GM04504 (cell line): ENCODE measurements around the gene ZNF761.
"Not testable (repeated sequence)": the region's sequence is repeated elsewhere in the genome, so short reads cannot be mapped to it uniquely, and the experiment has no call there.

Experiments
- DNase-seq: peaks from one replicate; pipeline ENCODE4 v3.0.0-alpha.2; 2012; ENCODE audit warnings: low read depth

The ZNF761 gene

GRCh38 chr19:53431399-53432087, at the start of gene ZNF761:
Gene ZNF761 (plus strand): TSS chr19:53431984. CDS start chr19:53447269, 15,285 bp downstream.
- peak; percentile 69 for DNase-seq

GRCh38 chr19:53388168-53388567, 43.6 kb upstream of the ZNF761 start:
- DNase-seq = no peak

GRCh38 chr19:53388904-53389303, 42.9 kb upstream of the ZNF761 start:
- DNase-seq = no peak

GRCh38 chr19:53389571-53389970, 42.2 kb upstream of the ZNF761 start:
- no peak for DNase-seq

- DNase-seq = no peak
These were observed 41.8 kb upstream of the ZNF761 start for GRCh38 chr19:53389978-53390377.

GRCh38 chr19:53394522-53394973, 37.2 kb upstream of the ZNF761 start:
- DNase-seq = peak; percentile 33

GRCh38 chr19:53394974-53395839, 36.6 kb upstream of the ZNF761 start, which contains the start of gene ZNF765:
Gene ZNF765 (plus strand): TSS chr19:53395149. CDS start chr19:53398016, 2,867 bp downstream.
- DNase-seq = peak; percentile 79

- not testable (repeated sequence) for DNase-seq
These were observed 35.8 kb upstream of the ZNF761 start for GRCh38 chr19:53395840-53396524.

- DNase-seq = no peak
These were observed 35.3 kb upstream of the ZNF761 start for GRCh38 chr19:53396525-53396868.

GRCh38 chr19:53397918-53398317, 33.9 kb upstream of the ZNF761 start:
- not testable (repeated sequence) for DNase-seq

GRCh38 chr19:53409505-53410204, 22.1 kb upstream of the ZNF761 start:
- DNase-seq = no peak

GRCh38 chr19:53420520-53421315, 11.1 kb upstream of the ZNF761 start:
- not testable (repeated sequence) for DNase-seq

- DNase-seq = no peak
These were observed 9.2 kb upstream of the ZNF761 start for GRCh38 chr19:53422551-53422950.

GRCh38 chr19:53423074-53423473, 8.7 kb upstream of the ZNF761 start:
- not testable (repeated sequence) for DNase-seq

GRCh38 chr19:53423680-53424079, 8.1 kb upstream of the ZNF761 start:
- DNase-seq = not testable (repeated sequence)

GRCh38 chr19:53424968-53425597, 6.7 kb upstream of the ZNF761 start:
- peak; percentile 38 for DNase-seq

GRCh38 chr19:53432088-53432661, 391 bp downstream of the ZNF761 start:
- DNase-seq = no peak

- not testable (repeated sequence) for DNase-seq
These were observed 12.0 kb downstream of the ZNF761 start for GRCh38 chr19:53443809-53444208.

- not testable (repeated sequence) for DNase-seq
These were observed 15.4 kb downstream of the ZNF761 start for GRCh38 chr19:53447196-53447595.

- no peak for DNase-seq
These were observed 24.0 kb downstream of the ZNF761 start for GRCh38 chr19:53455828-53456227.
